GM18526 (cell line): Measurements from ENCODE around the gene PLPP3.

Source experiments
- POLR2A ChIP-seq: IDR thresholded peaks from 3 replicates; pipeline ENCODE4 v1.6.1; 2011; ENCODE audit not compliant: insufficient read length; ENCODE audit errors: extremely low read depth

The PLPP3 gene

GRCh38 chr1:56578963-56579875 is at the start of gene PLPP3:
Gene PLPP3 (minus strand): TSS chr1:56579563. CDS start chr1:56579016, 547 bp downstream.
- TF ChIP-seq POLR2A = no peak

DNA sequence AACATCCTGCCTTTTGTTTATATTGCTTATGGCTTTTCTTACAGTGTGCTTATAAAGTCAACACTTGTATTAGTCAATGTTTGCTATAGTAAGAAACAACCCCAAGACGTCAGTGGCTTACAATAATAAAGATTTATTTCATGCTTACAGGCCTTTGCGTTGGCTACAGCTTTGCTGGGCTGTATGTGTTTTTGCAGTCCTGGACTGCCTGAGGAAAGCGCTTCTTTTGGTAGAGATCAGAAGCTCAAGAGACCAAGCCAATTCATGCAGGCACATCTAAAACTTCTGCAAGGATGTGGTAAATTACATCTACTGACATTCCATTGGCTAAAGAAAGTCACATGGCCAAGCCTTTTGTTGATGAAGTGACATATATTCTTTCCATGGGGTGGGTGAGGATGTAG is 48.3 kb upstream of the PLPP3 start:
- TF ChIP-seq POLR2A = no peak

GRCh38 chr1:56627019-56627635 is 47.8 kb upstream of the PLPP3 start:
- no peak for TF ChIP-seq POLR2A

- TF ChIP-seq POLR2A = no peak
Measured at GRCh38 chr1:56626546-56626945, 47.2 kb upstream of the PLPP3 start.

DNA sequence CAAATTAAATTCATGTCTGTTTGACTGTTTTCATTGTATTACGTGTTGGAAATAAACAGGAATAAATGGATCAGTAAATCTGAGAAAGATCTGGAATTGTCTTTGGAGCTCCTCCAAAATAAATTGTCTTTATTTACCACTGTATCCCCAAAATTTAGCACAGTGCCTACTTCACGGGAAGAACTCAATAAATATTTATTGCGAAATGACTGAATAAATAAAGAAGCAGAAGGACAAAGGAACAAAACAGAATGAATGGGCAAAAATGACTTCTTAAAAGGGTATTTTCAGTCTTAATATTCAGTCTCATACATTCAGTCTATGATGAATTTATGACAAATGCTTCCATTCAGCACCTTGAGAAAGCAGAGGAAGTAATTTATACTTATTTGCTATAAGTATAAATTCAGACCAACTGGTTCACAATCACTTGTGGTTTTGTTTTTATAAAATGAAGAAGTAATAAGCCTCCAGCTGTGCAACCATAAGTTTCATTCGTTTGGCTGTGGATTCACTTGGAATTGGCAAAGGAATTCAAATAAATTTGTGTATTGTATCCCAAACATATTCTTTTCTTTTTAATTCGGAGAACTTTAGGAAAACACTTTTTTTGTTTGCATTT is 46.6 kb upstream of the PLPP3 start:
- TF ChIP-seq POLR2A = no peak

DNA sequence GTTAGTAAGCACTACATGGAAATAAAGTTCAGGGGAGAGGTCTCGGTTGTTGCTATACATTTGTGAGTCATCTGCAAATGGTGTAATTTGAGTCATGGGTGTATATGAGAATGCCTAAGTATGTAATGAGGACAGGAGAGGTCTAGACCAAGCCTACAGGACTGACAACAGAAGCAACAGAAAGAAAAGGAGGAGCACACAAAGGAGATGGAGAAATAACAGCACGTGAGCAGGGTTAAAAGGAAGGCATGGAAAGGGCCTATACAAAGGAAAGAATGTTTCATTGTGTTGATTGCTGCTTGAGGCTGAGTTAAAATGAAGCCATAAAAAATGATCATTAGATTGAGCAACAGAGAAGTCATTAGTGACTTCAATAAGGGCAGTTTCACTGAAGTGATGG is 37.8 kb upstream of the PLPP3 start:
- no peak for TF ChIP-seq POLR2A

- no peak for TF ChIP-seq POLR2A
Measured at GRCh38 chr1:56591909-56592308, 12.5 kb upstream of the PLPP3 start.

DNA sequence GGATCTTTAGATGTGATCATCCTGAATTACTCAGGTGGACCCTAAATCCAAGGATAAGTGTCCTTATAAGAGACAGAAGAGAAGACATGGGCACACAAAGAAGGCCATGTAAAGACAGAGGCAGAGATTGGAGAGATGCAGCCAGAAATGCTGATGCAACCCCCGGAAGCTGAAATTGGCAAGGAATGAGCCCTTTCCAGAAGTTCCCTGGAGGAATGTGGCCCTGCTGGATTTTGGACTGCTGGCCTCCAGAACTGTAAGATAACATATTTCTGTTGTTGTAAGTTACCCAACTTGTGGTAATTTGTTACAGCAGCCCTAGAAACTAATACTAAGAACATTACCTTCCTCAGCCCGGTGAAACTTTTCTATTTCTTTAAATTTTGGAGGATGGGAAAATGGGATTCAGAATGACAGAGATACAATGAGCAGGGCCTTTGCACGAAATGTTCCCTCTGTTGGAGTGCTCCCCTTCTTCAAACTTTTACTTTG is 11.2 kb upstream of the PLPP3 start:
- no peak for TF ChIP-seq POLR2A

- TF ChIP-seq POLR2A = no peak
Measured at GRCh38 chr1:56589369-56589768, 10.0 kb upstream of the PLPP3 start.

GRCh38 chr1:56586502-56586901 is 7.1 kb upstream of the PLPP3 start:
- TF ChIP-seq POLR2A = no peak

- no peak for TF ChIP-seq POLR2A
Measured at GRCh38 chr1:56585985-56586384, 6.6 kb upstream of the PLPP3 start.

GRCh38 chr1:56584910-56585528 is 5.7 kb upstream of the PLPP3 start:
- TF ChIP-seq POLR2A = no peak

GRCh38 chr1:56583957-56584468 is 4.7 kb upstream of the PLPP3 start:
- TF ChIP-seq POLR2A = no peak

- TF ChIP-seq POLR2A = no peak
Measured at GRCh38 chr1:56580771-56581170, 1.4 kb upstream of the PLPP3 start.

DNA sequence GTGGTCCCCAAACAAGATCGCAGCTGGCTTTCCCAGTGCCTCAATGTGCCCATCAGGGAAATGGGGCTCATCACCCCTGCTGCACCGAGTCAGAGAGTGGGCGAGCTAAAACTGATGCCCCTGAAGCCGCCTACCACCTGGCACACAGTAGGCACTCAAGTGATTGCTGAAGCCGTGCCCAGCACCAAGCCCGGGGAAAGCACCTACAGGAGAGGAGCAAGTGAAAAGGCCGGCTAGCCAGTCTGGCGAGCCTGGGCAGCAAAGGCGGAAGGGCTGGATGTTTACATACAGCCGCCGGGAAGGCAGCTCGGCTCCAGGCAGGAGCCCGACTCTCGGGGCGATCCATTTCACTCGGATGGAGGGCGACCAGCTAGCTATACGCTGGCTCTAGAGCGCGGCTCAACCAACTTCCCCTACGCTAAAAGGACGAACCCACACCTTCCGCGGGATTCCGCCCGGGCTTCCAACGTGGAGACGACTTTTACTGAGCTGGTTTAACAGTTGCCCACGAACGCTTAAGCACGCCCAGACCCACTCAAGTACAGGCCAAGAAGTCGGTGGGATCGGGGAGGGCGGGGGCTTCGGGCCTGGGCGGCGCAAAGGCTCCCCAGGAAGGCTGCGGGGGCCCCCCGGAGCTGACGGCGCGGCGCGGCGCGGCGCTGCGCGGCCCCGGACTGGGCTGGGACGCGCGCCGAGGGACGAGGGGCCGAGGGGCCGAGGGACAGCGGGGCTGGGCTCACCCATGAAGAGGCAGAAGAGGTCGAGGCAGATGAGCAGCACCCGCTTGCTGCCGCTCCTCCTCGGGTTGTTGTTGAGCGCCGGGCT is 1.0 kb downstream of the PLPP3 start:
- TF ChIP-seq POLR2A = no peak
